ENCODE results near the gene PDE9A. TPM values are rescaled to one million over a fixed set of nuclear protein-coding genes. Genes with fewer than 3 reads are reported as not detected.

The PDE9A gene
- total RNA-seq, 1 donor from 2014 or later: 31.4 TPM

DNA sequence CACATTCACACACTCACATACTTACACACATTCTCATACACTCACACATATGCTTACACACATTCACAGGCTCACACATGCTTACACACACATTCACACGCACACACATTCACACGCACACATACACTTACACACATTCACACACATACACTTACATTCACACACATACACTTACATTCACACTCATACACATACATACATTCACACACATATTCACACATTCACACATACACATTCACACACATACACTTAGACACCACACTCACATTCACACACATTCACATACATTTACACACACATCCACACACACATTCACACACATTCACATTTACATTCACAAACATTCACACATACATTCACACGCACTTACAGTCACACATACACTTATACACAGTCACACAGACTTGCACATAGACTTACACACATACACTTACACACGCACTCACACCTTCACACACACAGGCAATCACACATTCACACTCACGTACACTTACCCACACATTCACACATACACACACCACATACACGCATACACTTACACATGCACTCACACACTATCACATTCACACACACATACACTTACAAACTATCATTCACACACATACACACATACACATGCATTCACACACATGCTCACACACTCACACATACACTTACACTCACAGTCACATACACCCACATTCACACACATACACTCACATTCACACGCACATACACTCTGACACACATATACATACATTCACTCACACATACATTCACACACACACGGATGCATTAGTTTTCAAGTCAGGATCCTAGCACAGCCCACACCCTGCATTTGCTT, 16.8 kb downstream of the PDE9A start:
- Mint-ChIP-seq H3K27ac (ENCODE audit: unreplicated experiment) (no peak overlapping the region), H3K4me3 (no peak overlapping the region), H3K27me3 (ENCODE audit: low read depth) (no peaks in the 10 kb centered on the region), H3K9me3 (no peaks in the 10 kb centered on the region), H3K4me1 (peaks cover 56% of the 10 kb centered on the region), H3K36me3 (ENCODE audit: low read depth) (no peaks in the 10 kb centered on the region)
- TF ChIP-seq, protein P1, sequence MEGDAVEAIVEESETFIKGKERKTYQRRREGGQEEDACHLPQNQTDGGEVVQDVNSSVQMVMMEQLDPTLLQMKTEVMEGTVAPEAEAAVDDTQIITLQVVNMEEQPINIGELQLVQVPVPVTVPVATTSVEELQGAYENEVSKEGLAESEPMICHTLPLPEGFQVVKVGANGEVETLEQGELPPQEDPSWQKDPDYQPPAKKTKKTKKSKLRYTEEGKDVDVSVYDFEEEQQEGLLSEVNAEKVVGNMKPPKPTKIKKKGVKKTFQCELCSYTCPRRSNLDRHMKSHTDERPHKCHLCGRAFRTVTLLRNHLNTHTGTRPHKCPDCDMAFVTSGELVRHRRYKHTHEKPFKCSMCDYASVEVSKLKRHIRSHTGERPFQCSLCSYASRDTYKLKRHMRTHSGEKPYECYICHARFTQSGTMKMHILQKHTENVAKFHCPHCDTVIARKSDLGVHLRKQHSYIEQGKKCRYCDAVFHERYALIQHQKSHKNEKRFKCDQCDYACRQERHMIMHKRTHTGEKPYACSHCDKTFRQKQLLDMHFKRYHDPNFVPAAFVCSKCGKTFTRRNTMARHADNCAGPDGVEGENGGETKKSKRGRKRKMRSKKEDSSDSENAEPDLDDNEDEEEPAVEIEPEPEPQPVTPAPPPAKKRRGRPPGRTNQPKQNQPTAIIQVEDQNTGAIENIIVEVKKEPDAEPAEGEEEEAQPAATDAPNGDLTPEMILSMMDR (conservative IDR thresholded peaks at IDR 0.05): no peak
- DNase-seq (ENCODE audit: low read depth, low spot score): no peak

DNA sequence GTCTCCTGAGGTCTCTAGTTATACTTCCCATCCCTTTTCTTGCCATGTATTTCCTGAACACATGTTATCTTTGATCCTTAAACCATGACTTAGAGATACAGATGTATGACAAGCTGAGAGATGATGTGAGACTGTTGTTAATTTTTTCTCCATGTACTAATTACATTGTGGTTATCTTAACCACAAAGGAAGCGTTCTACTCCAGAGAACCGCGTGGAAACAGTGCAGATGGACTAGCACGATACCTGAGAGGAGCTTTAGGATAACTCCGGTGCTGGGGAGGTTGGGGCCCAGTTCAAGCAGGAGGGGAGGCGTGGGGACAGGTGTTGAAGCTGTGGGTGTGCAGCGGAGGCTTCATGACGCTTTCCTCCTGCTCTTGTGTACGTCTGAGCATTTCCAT, 17.5 kb downstream of the PDE9A start:
- Mint-ChIP-seq H3K4me3 (no peak overlapping the region), H3K4me1 (peaks cover 62% of the 10 kb centered on the region), H3K27me3 (ENCODE audit: low read depth) (no peaks in the 10 kb centered on the region), H3K36me3 (ENCODE audit: low read depth) (peaks cover 4% of the 10 kb centered on the region), H3K9me3 (no peaks in the 10 kb centered on the region), H3K27ac (ENCODE audit: unreplicated experiment) (no peak overlapping the region)
- DNase-seq (ENCODE audit: low read depth, low spot score): no peak
- TF ChIP-seq, protein P1 (conservative IDR thresholded peaks at IDR 0.05): no peak

DNA sequence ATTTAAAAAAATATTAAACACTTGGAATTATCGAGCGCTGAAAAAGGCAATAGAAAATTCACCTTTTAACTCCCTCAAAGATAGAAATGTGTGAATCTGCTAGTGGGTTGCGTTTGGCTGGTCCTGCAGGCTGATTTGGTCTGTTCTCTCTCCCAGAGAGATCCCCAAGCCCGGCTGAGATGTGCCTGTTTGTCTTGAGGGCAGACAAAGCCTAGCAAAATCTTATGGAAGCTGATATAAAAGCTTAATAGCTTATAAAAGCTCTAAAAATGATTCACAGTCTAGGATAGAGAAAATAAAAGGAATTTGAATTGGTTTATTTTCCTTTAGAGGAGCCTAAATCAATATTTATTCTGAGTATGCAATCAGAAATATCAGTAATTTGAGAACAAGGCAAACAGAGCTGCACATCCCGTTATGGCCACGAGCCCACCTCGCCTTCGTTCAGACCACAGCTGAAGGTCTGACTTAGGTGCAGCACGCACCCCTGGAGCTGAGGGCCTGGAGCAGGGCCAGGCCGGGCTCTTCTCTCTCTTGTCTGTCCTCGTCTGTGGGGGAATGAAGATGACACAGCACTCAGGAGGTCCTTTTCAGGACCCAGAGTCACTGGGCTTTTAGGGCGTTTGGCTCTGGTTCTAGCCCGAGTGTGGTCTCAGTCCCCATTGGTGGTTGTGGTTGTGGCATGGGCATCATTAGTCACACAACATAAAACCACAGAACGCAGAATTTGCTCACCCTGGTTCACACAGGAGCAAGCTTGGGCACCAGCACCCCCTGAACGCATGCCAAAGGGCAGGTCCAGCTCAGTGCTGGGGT, 18.6 kb downstream of the PDE9A start:
- H3K27me3 Mint-ChIP-seq (ENCODE audit: low read depth): no peaks in the 10 kb centered on the region
- peaks cover 9% of the 10 kb centered on the region for H3K36me3 Mint-ChIP-seq (ENCODE audit: low read depth)
- H3K4me3 Mint-ChIP-seq: no peak overlapping the region
- TF ChIP-seq, protein P1 (conservative IDR thresholded peaks at IDR 0.05): no peak
- H3K9me3 Mint-ChIP-seq: no peaks in the 10 kb centered on the region
- peaks cover 72% of the 10 kb centered on the region for H3K4me1 Mint-ChIP-seq
- H3K27ac Mint-ChIP-seq (ENCODE audit: unreplicated experiment): no peak overlapping the region
- DNase-seq (ENCODE audit: low read depth, low spot score): no peak

DNA sequence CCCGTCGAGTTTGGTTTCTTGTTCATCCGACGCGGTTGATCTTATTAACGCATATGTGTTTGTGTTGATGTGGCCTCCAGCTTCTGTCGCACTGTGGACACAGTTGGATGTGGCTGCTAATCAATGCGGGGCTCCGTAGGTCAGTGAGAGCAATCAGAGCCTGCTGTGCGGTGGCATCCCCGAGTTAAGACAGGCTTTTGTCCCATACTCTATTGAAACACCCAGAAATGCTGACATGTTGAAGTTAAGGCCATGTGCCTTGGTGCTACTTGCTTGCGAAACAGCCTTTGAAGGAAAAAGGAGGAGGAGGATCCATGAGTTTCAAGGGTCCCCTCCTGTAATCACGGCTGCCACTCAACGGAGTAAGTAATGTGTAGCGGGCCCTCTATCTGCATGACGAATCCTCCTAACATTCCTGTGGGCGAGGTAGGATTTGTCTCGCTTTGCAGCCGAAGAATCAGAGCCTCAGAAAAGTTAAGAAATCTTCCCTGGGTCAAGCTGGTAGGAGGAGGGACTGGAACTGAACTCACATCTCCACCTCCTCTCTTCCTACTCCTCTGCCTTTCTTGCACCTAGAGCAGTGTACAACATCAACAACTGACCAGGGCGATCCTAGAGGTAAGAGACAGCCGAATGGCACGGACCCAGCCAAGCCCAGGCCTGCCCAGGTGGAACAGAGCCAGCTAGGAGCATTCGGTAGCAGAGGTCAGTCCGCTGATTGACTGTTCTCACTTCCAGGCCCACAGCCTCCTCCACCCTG, 19.5 kb downstream of the PDE9A start:
- peak overlapping the region; percentile 32 for H3K27ac Mint-ChIP-seq (ENCODE audit: unreplicated experiment)
- H3K4me3 Mint-ChIP-seq: peak overlapping the region; percentile 50
- peaks cover 72% of the 10 kb centered on the region for H3K4me1 Mint-ChIP-seq
- no peak for DNase-seq (ENCODE audit: low read depth, low spot score)
- H3K36me3 Mint-ChIP-seq (ENCODE audit: low read depth): peaks cover 9% of the 10 kb centered on the region
- TF ChIP-seq, protein P1 (conservative IDR thresholded peaks at IDR 0.05): no peak
- no peaks in the 10 kb centered on the region for H3K27me3 Mint-ChIP-seq (ENCODE audit: low read depth)
- H3K9me3 Mint-ChIP-seq: no peaks in the 10 kb centered on the region

DNA sequence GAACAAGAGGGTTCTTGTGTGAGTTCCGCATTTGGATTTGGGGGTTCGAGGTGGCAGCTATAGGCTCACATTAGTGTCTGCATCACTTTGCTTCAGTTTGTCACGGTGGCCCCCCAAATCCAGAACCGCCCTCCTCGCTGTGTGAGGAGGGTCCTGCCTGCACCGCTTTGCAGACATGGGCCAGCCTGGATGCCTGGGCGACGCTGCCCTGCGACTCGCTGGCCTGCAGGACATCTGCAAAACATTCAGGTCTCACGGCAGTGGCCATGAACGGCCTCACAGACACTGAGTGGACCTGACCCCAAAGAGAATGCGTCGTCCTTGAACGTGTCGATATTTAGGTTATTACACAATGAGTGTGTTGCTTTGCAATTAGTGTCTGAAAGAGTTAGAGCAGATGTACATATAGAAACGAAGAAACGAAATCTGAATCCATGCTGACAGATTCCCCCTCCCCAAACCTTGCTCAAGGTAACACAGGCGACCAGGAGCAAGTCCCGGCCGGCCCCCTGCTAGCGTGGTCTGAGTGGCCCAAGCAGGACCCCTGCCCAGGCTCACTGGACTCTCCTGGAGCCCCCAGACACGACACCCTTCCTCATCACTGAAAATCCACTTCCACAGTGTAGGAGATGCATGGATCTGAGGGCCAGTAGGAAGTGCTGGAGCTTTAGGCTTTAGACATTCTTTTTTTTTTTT, 20.4 kb downstream of the PDE9A start:
- DNase-seq (ENCODE audit: low read depth, low spot score): no peak
- peaks cover 71% of the 10 kb centered on the region for H3K4me1 Mint-ChIP-seq
- no peaks in the 10 kb centered on the region for H3K27me3 Mint-ChIP-seq (ENCODE audit: low read depth)

More for the DNA sequence above, 20.4 kb downstream of the PDE9A start:
- no peaks in the 10 kb centered on the region for H3K9me3 Mint-ChIP-seq
- peak overlapping the region; percentile 5 for H3K27ac Mint-ChIP-seq (ENCODE audit: unreplicated experiment)
- H3K4me3 Mint-ChIP-seq: no peak overlapping the region
- TF ChIP-seq, protein P1 (conservative IDR thresholded peaks at IDR 0.05): no peak
- peaks cover 9% of the 10 kb centered on the region for H3K36me3 Mint-ChIP-seq (ENCODE audit: low read depth)

Measured in neural crest cell (in vitro differentiated cells).